Activated B cell treated with CpG ODN at 0.5 μM for 24 hours (primary cell): ENCODE results near the gene TWF1. TPM values are rescaled to one million over a fixed set of nuclear protein-coding genes. Genes with fewer than 3 reads are reported as not detected.
A peak's percentile ranks its signal among the peaks of the same experiment; 100 is the strongest.
"Not testable (repeated sequence)": the region's sequence is repeated elsewhere in the genome, so short reads cannot be mapped to it uniquely, and the experiment has no call there.

ENCODE experiments used
- ATAC-seq: fragments of 200-7000 bp; cut with Tn5 transposase; one replicate; pipeline ENCODE4 v1.10.0; 2021; ENCODE audit warnings: low read depth, mild to moderate bottlenecking, moderate library complexity
- CTCF ChIA-PET: fragments of 350-600 bp; sonication (Branson Sonifier 250); formaldehyde crosslinking; loops from one replicate; lab custom pipeline; 2021; ENCODE audit warnings: antibody characterized with exemption; lab: Charles Lee
- POLR2A ChIA-PET: fragments of 350-600 bp; sonication (Branson Sonifier 250); formaldehyde crosslinking; loops from one replicate; lab custom pipeline; 2021; ENCODE audit warnings: antibody characterized with exemption; lab: Charles Lee
- DNase-seq: peaks from one replicate; pipeline ENCODE4 v3.0.0; 2022
- H3K27ac Mint-ChIP-seq: one replicate; pipeline ENCODE4 v1.8.0; 2020; ENCODE audit warnings: mixed read lengths
- H3K27me3 Mint-ChIP-seq: one replicate; pipeline ENCODE4 v1.8.0; 2021; ENCODE audit warnings: mixed read lengths
- H3K36me3 Mint-ChIP-seq: one replicate; pipeline ENCODE4 v1.8.0; 2021; ENCODE audit warnings: low read depth, mixed read lengths
- H3K4me1 Mint-ChIP-seq: one replicate; pipeline ENCODE4 v1.8.0; 2021; ENCODE audit warnings: mixed read lengths
- H3K4me3 Mint-ChIP-seq: one replicate; pipeline ENCODE4 v1.8.0; 2020; ENCODE audit warnings: mild to moderate bottlenecking, mixed read lengths
- H3K9me3 Mint-ChIP-seq: one replicate; pipeline ENCODE4 v1.8.0; 2020; ENCODE audit warnings: mixed read lengths
- CTCF ChIP-seq: fragments of 200-600 bp; IDR thresholded peaks from one replicate; pipeline ENCODE4 v1.8.0; 2022; ENCODE audit warnings: antibody characterized with exemption, mild to moderate bottlenecking
- intact Hi-C: fragments of 100-400 bp; cut with micrococcal nuclease; formaldehyde crosslinking; loops from one replicate; pipeline ENCODE4 v1.15.1; 2024
- total RNA-seq: library from RNA; stranded (reverse); gene quantifications from 2 replicates; pipeline ENCODE4 v1.2.3, GENCODE V29; 2022

The TWF1 gene
- 26.8 and 28.2 TPM in 2 replicates for total RNA-seq

- Mint-ChIP-seq H3K27me3 (no peaks in the 10 kb centered on the region), H3K27ac (peak within 1 kb of the TSS; percentile 100), H3K4me3 (peak within 1 kb of the TSS; percentile 100), H3K36me3 (peaks cover 19% of the 10 kb centered on the region), H3K4me1 (peaks cover 31% of the 10 kb centered on the region), H3K9me3 (no peaks in the 10 kb centered on the region)
- ATAC-seq = peak; percentile 92
- POLR2A ChIA-PET = interaction anchor here (0.6 to 3.7 kb wide), 15 partner anchors 10 to 654 kb away, joined by 3 to 50 read pairs (median 4); partner anchors contain the start of genes IRAK4, PUS7L and TMEM117
- intact Hi-C loops = loop anchor here (1.0 to 10.0 kb wide), 6 partner anchors 15 to 1571 kb away; partner anchors contain the start of genes IRAK4, PPHLN1, PUS7L and TMEM117
- no peak for TF ChIP-seq CTCF
- CTCF ChIA-PET = interaction anchor here (0.8 to 2.2 kb wide), 4 partner anchors 28 to 77 kb away, joined by 3 to 6 read pairs (median 5); no protein-coding TSS in a partner anchor
- DNase-seq = peak; percentile 94
These were observed at the start of gene TWF1 for GRCh38 chr12:43805860-43806736. Gene TWF1 (minus strand): TSS chr12:43806317. CDS start chr12:43806245, 72 bp downstream.

GRCh38 chr12:43852744-43853143, 46.6 kb upstream of the TWF1 start:
- Mint-ChIP-seq H3K4me3 (no peak overlapping the region), H3K36me3 (peaks cover 11% of the 10 kb centered on the region)
- intact Hi-C loops = no loop called here

GRCh38 chr12:43848786-43849185, 42.7 kb upstream of the TWF1 start:
- intact Hi-C loops = no loop called here
- Mint-ChIP-seq H3K36me3 (peaks cover 34% of the 10 kb centered on the region), H3K4me3 (no peak overlapping the region), H3K9me3 (peaks cover 5% of the 10 kb centered on the region), H3K4me1 (no peaks in the 10 kb centered on the region), H3K27me3 (no peaks in the 10 kb centered on the region), H3K27ac (no peak overlapping the region)
- no peak for TF ChIP-seq CTCF
- ChIA-PET CTCF (no interaction called here), POLR2A (no interaction called here)
- no peak for DNase-seq
- no peak for ATAC-seq

More at GRCh38 chr12:43852744-43853143, 46.6 kb upstream of the TWF1 start:
- Mint-ChIP-seq H3K9me3 (peaks cover 1% of the 10 kb centered on the region), H3K27ac (no peak overlapping the region), H3K4me1 (no peaks in the 10 kb centered on the region), H3K27me3 (no peaks in the 10 kb centered on the region)
- DNase-seq (no peak), ATAC-seq (no peak)
- no peak for TF ChIP-seq CTCF
- POLR2A ChIA-PET = no interaction called here
- CTCF ChIA-PET = no interaction called here

GRCh38 chr12:43848226-43848507, 42.0 kb upstream of the TWF1 start:
- CTCF ChIA-PET = no interaction called here
- DNase-seq (no peak), ATAC-seq (no peak)
- peaks cover 5% of the 10 kb centered on the region for H3K9me3 Mint-ChIP-seq
- POLR2A ChIA-PET = no interaction called here
- H3K36me3 Mint-ChIP-seq = peaks cover 34% of the 10 kb centered on the region
- H3K4me1 Mint-ChIP-seq = no peaks in the 10 kb centered on the region
- intact Hi-C loops = no loop called here
- H3K27ac Mint-ChIP-seq = no peak overlapping the region
- no peak overlapping the region for H3K4me3 Mint-ChIP-seq
- H3K27me3 Mint-ChIP-seq = no peaks in the 10 kb centered on the region
- TF ChIP-seq CTCF = no peak

- H3K27me3 Mint-ChIP-seq, CTCF ChIA-PET, POLR2A ChIA-PET, intact Hi-C loops, DNase-seq, H3K4me1 Mint-ChIP-seq, H3K4me3 Mint-ChIP-seq, H3K9me3 Mint-ChIP-seq, ATAC-seq, H3K27ac Mint-ChIP-seq: not testable (repeated sequence)
- H3K36me3 Mint-ChIP-seq = peaks cover 34% of the 10 kb centered on the region
These were observed 41.5 kb upstream of the TWF1 start for GRCh38 chr12:43847425-43848225.
